Neural progenitor cell (in vitro differentiated cells): Measurements from ENCODE around the gene TIMP2. TPM values are rescaled to one million over a fixed set of nuclear protein-coding genes. Genes with fewer than 3 reads are reported as not detected.

Experiments used
- DNase-seq: peaks from one replicate; pipeline ENCODE4 v3.0.0-alpha.2; 2016; ENCODE audit warnings: low spot score
- H2AFZ ChIP-seq: fragments of 200-600 bp; sonication (generic); replicated peaks from 2 replicates; pipeline ENCODE4 v1.6.1; 2016; ENCODE audit warnings: antibody characterized with exemption
- H3F3A ChIP-seq: fragments of 200-600 bp; sonication (generic); 2 replicates; pipeline ENCODE4 v1.6.1; 2016; ENCODE audit warnings: antibody characterized with exemption, low read depth
- H3K27ac ChIP-seq: fragments of 200-600 bp; sonication (generic); 2 replicates; pipeline ENCODE4 v1.5.1; 2016; ENCODE audit warnings: mild to moderate bottlenecking
- H3K27me3 ChIP-seq: fragments of 200-600 bp; sonication (generic); 2 replicates; pipeline ENCODE4 v1.6.1; 2016; ENCODE audit warnings: mild to moderate bottlenecking, moderate library complexity
- H3K36me3 ChIP-seq: fragments of 200-600 bp; sonication (generic); 2 replicates; pipeline ENCODE4 v1.5.1; 2016
- H3K4me1 ChIP-seq: fragments of 200-600 bp; sonication (generic); 2 replicates; pipeline ENCODE4 v1.6.1; 2016; ENCODE audit warnings: mixed run types
- H3K4me2 ChIP-seq: fragments of 200-600 bp; sonication (generic); 2 replicates; pipeline ENCODE4 v1.6.1; 2016
- H3K4me3 ChIP-seq: fragments of 200-600 bp; sonication (generic); 2 replicates; pipeline ENCODE4 v1.5.1; 2016
- H3K79me2 ChIP-seq: fragments of 200-600 bp; sonication (generic); 2 replicates; pipeline ENCODE4 v1.6.1; 2016; ENCODE audit warnings: low read depth
- H3K9ac ChIP-seq: fragments of 200-600 bp; sonication (generic); 2 replicates; pipeline ENCODE4 v1.6.1; 2016
- H3K9me3 ChIP-seq: fragments of 200-600 bp; sonication (generic); 2 replicates; pipeline ENCODE4 v1.5.1; 2016; ENCODE audit warnings: low read depth
- H4K20me1 ChIP-seq: fragments of 200-600 bp; sonication (generic); 2 replicates; pipeline ENCODE4 v1.6.1; 2016; ENCODE audit warnings: low read depth
- H3K27ac Mint-ChIP-seq: 3 replicates; pipeline ENCODE4 v1.8.0; 2021; ENCODE audit warnings: mixed read lengths
- H3K27me3 Mint-ChIP-seq: 2 replicates; pipeline ENCODE4 v1.8.0; 2022; ENCODE audit warnings: low read depth, mild to moderate bottlenecking, inconsistent platforms, moderate library complexity, mixed read lengths; ENCODE audit not compliant: insufficient read depth
- H3K36me3 Mint-ChIP-seq: 3 replicates; pipeline ENCODE4 v1.8.0; 2021; ENCODE audit warnings: mixed read lengths
- H3K4me1 Mint-ChIP-seq: 3 replicates; pipeline ENCODE4 v1.8.0; 2021; ENCODE audit warnings: mixed read lengths
- H3K4me3 Mint-ChIP-seq: 3 replicates; pipeline ENCODE4 v1.8.0; 2021; ENCODE audit warnings: mild to moderate bottlenecking, moderate library complexity, mixed read lengths
- H3K9me3 Mint-ChIP-seq: 3 replicates; pipeline ENCODE4 v1.8.0; 2020; ENCODE audit warnings: mixed read lengths
- CTCF ChIP-seq: fragments of 200-600 bp; sonication (generic); IDR thresholded peaks from 2 replicates; pipeline ENCODE4 v1.5.1; 2017; ENCODE audit warnings: antibody characterized with exemption, mild to moderate bottlenecking
- EZH2 ChIP-seq: fragments of 200-600 bp; sonication (generic); IDR thresholded peaks from 2 replicates; pipeline ENCODE4 v1.6.1; 2017; ENCODE audit warnings: antibody characterized with exemption, mild to moderate bottlenecking, moderate library complexity
- EZH2phosphoT487 ChIP-seq: fragments of 200-600 bp; sonication (generic); IDR thresholded peaks from 2 replicates; pipeline ENCODE4 v1.6.1; 2017; ENCODE audit warnings: antibody characterized with exemption
- total RNA-seq: library from RNA; depleted of rRNA; stranded (reverse); fragments of >200 nt; gene quantifications from 2 replicates; pipeline ENCODE4 v1.2.3, GENCODE V29; 2015; ENCODE audit warnings: low replicate concordance

TIMP2 gene
- total RNA-seq, 1 donor from 2014 or later = 19.8 TPM

DNA sequence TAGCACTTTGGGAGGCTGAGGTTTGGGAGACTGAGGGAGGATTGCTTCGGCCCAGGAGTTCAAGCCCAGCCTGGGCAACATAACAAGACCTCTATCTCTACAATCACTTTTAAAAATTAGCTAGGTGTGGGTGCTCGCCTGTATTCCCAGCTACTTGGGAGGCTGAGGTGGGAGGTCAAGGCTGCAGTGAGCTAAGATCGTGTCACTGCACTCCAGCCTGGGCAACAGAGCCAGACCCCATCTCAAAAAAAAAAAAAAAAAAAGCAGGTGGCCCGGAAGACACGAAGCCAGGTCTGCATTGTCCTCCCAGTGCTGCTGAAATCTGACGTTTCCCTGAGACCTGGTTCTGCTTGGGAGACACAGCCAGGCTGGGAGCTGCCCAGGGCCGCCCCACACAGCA, 18.8 kb upstream of the TIMP2 start:
- H3K4me1 Mint-ChIP-seq = peaks cover 25% of the 10 kb centered on the region
- H2AFZ ChIP-seq = no peak overlapping the region

DNA sequence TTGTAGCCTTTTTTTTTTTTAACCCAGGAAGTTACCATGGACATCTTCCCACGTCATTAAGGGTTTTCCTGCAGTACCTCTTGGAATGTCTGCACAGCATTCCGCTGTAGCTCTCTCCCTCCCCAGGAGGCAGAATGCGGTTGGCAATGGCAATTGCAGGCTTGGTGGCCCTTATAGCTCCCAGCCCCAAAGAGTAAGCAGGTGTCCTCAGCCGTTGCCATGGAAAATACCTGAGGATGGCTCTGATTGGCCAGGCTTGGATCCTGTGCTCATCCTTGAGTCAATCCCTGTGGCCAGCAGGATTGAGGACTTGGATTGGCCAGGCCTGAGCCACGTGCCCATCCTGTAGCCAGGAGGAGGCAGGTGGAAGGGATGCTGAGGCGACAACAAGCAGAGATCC, 15.5 kb upstream of the TIMP2 start:
- H3K9ac ChIP-seq = no peak overlapping the region
- H2AFZ ChIP-seq = no peak overlapping the region
- TF ChIP-seq EZH2phosphoT487 (no peak), CTCF (no peak), EZH2 (no peak)
- H3K36me3 ChIP-seq = no peaks in the 10 kb centered on the region
- H3K4me3 ChIP-seq = no peak overlapping the region
- H3K27ac ChIP-seq = no peak overlapping the region
- peaks cover 11% of the 10 kb centered on the region for H3K27me3 Mint-ChIP-seq
- H3K79me2 ChIP-seq = no peaks in the 10 kb centered on the region
- DNase-seq = peak; percentile 23
- H3K4me3 Mint-ChIP-seq = no peak overlapping the region
- no peaks in the 10 kb centered on the region for H3K4me1 ChIP-seq
- no peak overlapping the region for H3K27ac Mint-ChIP-seq
- H3K9me3 Mint-ChIP-seq = no peaks in the 10 kb centered on the region
- no peaks in the 10 kb centered on the region for H4K20me1 ChIP-seq
- peaks cover 12% of the 10 kb centered on the region for H3K4me1 Mint-ChIP-seq
- no peak overlapping the region for H3K4me2 ChIP-seq
- no peaks in the 10 kb centered on the region for H3K36me3 Mint-ChIP-seq
- no peaks in the 10 kb centered on the region for H3K27me3 ChIP-seq
- no peaks in the 10 kb centered on the region for H3K9me3 ChIP-seq
- no peaks in the 10 kb centered on the region for H3F3A ChIP-seq

More for the DNA sequence above, 18.8 kb upstream of the TIMP2 start:
- Mint-ChIP-seq H3K36me3 (no peaks in the 10 kb centered on the region), H3K27ac (peak overlapping the region; percentile 12), H3K9me3 (no peaks in the 10 kb centered on the region), H3K27me3 (peaks cover 11% of the 10 kb centered on the region), H3K4me3 (no peak overlapping the region)
- no peaks in the 10 kb centered on the region for H3K79me2 ChIP-seq
- H3K27ac ChIP-seq = no peak overlapping the region
- H3K4me3 ChIP-seq = no peak overlapping the region
- no peak overlapping the region for H3K4me2 ChIP-seq
- H3K9ac ChIP-seq = no peak overlapping the region
- H3K4me1 ChIP-seq = no peaks in the 10 kb centered on the region
- no peak for TF ChIP-seq EZH2phosphoT487
- no peak for TF ChIP-seq CTCF
- no peaks in the 10 kb centered on the region for H3K27me3 ChIP-seq
- no peaks in the 10 kb centered on the region for H3F3A ChIP-seq
- H4K20me1 ChIP-seq = no peaks in the 10 kb centered on the region
- H3K36me3 ChIP-seq = no peaks in the 10 kb centered on the region
- H3K9me3 ChIP-seq = no peaks in the 10 kb centered on the region
- DNase-seq = no peak

GRCh38 chr17:78940258-78940657, 15.1 kb upstream of the TIMP2 start:
- Histone ChIP-seq H3K27ac (no peak overlapping the region), H3F3A (no peaks in the 10 kb centered on the region), H3K79me2 (no peaks in the 10 kb centered on the region), H3K36me3 (no peaks in the 10 kb centered on the region), H3K9ac (no peak overlapping the region), H3K4me3 (no peak overlapping the region), H3K27me3 (no peaks in the 10 kb centered on the region), H3K9me3 (no peaks in the 10 kb centered on the region), H2AFZ (no peak overlapping the region), H3K4me2 (no peak overlapping the region), H4K20me1 (no peaks in the 10 kb centered on the region), H3K4me1 (no peaks in the 10 kb centered on the region)
- H3K4me1 Mint-ChIP-seq = peaks cover 17% of the 10 kb centered on the region
- no peaks in the 10 kb centered on the region for H3K36me3 Mint-ChIP-seq
- no peak overlapping the region for H3K4me3 Mint-ChIP-seq
- peaks cover 14% of the 10 kb centered on the region for H3K27me3 Mint-ChIP-seq
- TF ChIP-seq EZH2 (no peak), EZH2phosphoT487 (no peak), CTCF (no peak)
- H3K9me3 Mint-ChIP-seq = no peaks in the 10 kb centered on the region
- H3K27ac Mint-ChIP-seq = no peak overlapping the region
- no peak for DNase-seq

DNA sequence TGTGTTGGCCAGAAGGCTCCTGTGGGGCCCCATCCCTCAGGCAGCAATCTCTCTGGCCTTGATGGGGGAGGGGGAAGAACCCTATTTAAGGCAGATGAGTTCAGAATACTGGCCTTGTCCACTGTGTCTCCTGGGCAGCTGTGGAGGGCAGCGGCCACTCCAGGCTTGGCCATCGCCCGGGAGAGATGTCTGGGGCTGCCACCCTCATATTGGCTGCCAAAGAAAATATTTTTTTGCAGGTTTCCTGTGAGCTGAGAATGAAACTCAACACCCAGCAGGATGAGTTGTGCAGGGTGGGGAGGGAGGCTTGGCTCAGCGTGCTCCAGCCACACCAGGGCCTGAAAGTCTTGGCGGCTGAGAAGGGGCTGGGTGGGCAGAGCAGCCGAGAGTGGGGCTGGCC, 14.4 kb upstream of the TIMP2 start:
- TF ChIP-seq EZH2phosphoT487 = no peak
- Histone ChIP-seq H3K4me3 (no peak overlapping the region), H3F3A (no peaks in the 10 kb centered on the region), H3K79me2 (no peaks in the 10 kb centered on the region), H3K9me3 (no peaks in the 10 kb centered on the region), H3K4me2 (no peak overlapping the region), H3K9ac (no peak overlapping the region), H3K27me3 (no peaks in the 10 kb centered on the region), H3K27ac (no peak overlapping the region), H3K36me3 (no peaks in the 10 kb centered on the region), H4K20me1 (no peaks in the 10 kb centered on the region), H3K4me1 (peaks cover under 1% of the 10 kb centered on the region), H2AFZ (no peak overlapping the region)
- H3K27ac Mint-ChIP-seq = no peak overlapping the region
- no peaks in the 10 kb centered on the region for H3K36me3 Mint-ChIP-seq
- peaks cover 9% of the 10 kb centered on the region for H3K27me3 Mint-ChIP-seq
- H3K4me1 Mint-ChIP-seq = peaks cover 23% of the 10 kb centered on the region
- H3K4me3 Mint-ChIP-seq = no peak overlapping the region
- no peak for DNase-seq
- no peaks in the 10 kb centered on the region for H3K9me3 Mint-ChIP-seq
